Memory B cell (primary cell): ENCODE measurements around the gene SIRT7.

Experiments
- ATAC-seq: fragments of 150-1000 bp; cut with Tn5 transposase; 2 replicates; pipeline ENCODE4 v1.10.0; 2021; ENCODE audit warnings: low read depth, mild to moderate bottlenecking, moderate library complexity
- DNase-seq, 2 donors: peaks; one replicate each; pipeline ENCODE4 v3.0.0; 2022; ENCODE audit warnings: low spot score in 2 of 2
- H3K27ac Mint-ChIP-seq: one replicate; pipeline ENCODE4 v1.8.0; 2022; ENCODE audit warnings: mild to moderate bottlenecking, moderate library complexity, mixed read lengths
- H3K27me3 Mint-ChIP-seq: one replicate; pipeline ENCODE4 v1.8.0; 2022; ENCODE audit warnings: mixed read lengths
- H3K36me3 Mint-ChIP-seq: one replicate; pipeline ENCODE4 v1.8.0; 2022; ENCODE audit warnings: mild to moderate bottlenecking, mixed read lengths
- H3K4me1 Mint-ChIP-seq: one replicate; pipeline ENCODE4 v1.8.0; 2022; ENCODE audit warnings: mixed read lengths
- H3K4me3 Mint-ChIP-seq: one replicate; pipeline ENCODE4 v1.8.0; 2022; ENCODE audit warnings: mild to moderate bottlenecking, moderate library complexity, mixed read lengths
- H3K9me3 Mint-ChIP-seq: one replicate; pipeline ENCODE4 v1.8.0; 2022; ENCODE audit warnings: mixed read lengths

Gene SIRT7

DNA sequence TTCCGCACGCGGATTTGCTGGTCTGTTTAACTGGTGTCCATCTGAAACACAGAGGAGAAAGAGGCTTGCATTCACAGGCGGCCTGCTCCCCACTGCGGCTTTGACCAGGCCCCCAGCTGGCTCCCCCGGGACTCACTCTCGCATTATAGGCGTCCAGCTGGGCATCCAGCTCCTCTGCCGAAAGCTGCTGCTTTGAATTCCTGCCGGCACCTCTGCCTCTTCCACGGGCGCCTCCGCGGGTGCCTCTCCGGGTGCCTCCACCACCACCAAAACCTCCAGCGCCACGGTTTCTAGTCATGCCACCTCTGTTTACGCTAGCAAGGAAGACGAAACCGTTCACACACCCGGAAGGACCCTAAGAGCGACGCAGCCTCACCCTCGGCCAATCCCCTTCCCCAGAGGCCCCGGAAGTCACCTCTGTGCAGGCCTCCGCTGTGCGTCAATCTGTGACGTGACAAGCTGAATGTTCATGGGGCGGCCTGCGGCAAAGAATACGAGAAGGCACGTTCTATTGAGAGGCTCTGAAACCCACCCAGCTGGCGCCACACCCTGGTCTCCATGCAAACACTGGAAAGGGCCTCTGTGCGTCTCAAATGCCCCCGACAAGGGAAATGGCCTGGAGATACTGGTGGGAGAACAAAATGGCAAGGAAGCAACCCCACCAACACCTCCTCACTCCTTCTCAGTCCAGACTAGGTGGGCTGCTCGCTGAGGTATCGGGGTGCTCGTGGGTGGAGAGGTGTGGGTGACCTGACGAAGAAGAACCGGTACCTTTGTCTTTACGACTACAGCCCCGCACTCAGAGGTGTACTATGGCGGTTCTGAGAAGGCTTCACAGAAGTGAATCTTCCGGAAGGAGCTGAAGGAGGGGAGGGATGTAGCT is 29.6 kb downstream of the SIRT7 start:
- H3K4me1 Mint-ChIP-seq: peaks cover 16% of the 10 kb centered on the region
- peak overlapping the region; percentile 59 for H3K4me3 Mint-ChIP-seq
- H3K36me3 Mint-ChIP-seq: peaks cover 24% of the 10 kb centered on the region
- no peak overlapping the region for H3K27ac Mint-ChIP-seq
- ATAC-seq: no peak
- no peaks in the 10 kb centered on the region for H3K27me3 Mint-ChIP-seq
- no peak for DNase-seq
- H3K9me3 Mint-ChIP-seq: no peaks in the 10 kb centered on the region

DNA sequence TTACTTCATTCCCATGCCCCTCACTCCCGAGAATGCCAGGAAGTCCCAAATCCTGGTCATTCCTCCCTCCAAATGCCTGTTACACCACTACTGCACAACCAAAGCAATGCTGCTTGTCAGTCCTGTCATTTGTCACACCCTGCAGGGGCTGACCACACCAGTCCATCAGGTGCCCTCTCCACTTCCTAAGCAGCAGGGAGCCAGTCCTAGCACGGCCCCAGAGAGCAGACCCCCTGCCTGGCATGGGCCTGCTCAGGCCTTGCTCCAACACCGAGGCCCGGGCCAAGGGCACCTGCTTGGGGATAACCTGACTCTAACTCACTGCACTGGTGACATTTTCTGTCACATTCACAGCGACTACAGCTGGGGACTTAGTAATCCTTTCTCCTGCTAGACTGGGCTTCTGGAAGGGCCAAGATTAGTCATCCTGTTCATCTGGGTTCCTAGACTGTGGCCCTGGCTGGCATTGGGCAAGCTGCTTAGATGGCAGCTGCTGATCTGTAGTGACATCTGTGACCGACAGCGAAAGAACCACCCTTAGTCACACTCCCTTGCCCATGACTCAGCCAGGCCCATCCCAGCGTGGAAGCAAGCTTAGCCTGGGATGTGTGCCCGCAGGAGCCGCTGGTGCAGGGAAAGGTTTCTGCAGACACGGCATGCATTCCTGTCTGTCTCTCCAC is 32.0 kb downstream of the SIRT7 start:
- H3K4me1 Mint-ChIP-seq: peaks cover 13% of the 10 kb centered on the region
- DNase-seq (no peak), ATAC-seq (no peak)
- H3K27ac Mint-ChIP-seq: peak overlapping the region; percentile 41
- no peak overlapping the region for H3K4me3 Mint-ChIP-seq
- H3K36me3 Mint-ChIP-seq: peaks cover 22% of the 10 kb centered on the region
- H3K9me3 Mint-ChIP-seq: no peaks in the 10 kb centered on the region
- no peaks in the 10 kb centered on the region for H3K27me3 Mint-ChIP-seq

DNA sequence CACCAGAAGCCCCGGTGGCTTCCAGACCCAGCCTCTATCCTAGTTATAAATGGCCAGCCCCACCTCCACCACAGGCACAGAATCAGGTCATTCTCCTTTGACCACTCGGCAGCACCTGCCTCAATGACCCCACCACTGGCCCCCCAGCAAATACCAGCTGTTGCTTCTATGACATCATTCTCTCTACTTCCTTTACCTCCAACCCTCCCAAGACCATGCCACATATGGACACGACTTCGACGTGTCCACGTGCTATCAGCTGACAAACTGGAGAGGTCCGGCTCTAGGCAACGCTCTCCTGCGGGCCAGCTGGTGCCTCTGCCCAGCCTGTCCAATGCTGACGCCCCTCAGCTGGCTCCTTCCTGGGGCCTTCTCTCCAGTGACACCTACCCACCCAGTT is 32.5 kb downstream of the SIRT7 start:
- peaks cover 22% of the 10 kb centered on the region for H3K36me3 Mint-ChIP-seq
- H3K4me3 Mint-ChIP-seq: no peak overlapping the region
- H3K27ac Mint-ChIP-seq: no peak overlapping the region
- no peaks in the 10 kb centered on the region for H3K9me3 Mint-ChIP-seq
- DNase-seq: no peak
- ATAC-seq: no peak
- peaks cover 13% of the 10 kb centered on the region for H3K4me1 Mint-ChIP-seq
- no peaks in the 10 kb centered on the region for H3K27me3 Mint-ChIP-seq

- Mint-ChIP-seq H3K9me3 (no peaks in the 10 kb centered on the region), H3K27ac (no peak overlapping the region), H3K4me1 (peaks cover 13% of the 10 kb centered on the region), H3K36me3 (peaks cover 22% of the 10 kb centered on the region), H3K27me3 (no peaks in the 10 kb centered on the region), H3K4me3 (no peak overlapping the region)
- no peak for DNase-seq
- ATAC-seq: no peak
Observed at GRCh38 chr17:81884968-81885367, 33.0 kb downstream of the SIRT7 start.

DNA sequence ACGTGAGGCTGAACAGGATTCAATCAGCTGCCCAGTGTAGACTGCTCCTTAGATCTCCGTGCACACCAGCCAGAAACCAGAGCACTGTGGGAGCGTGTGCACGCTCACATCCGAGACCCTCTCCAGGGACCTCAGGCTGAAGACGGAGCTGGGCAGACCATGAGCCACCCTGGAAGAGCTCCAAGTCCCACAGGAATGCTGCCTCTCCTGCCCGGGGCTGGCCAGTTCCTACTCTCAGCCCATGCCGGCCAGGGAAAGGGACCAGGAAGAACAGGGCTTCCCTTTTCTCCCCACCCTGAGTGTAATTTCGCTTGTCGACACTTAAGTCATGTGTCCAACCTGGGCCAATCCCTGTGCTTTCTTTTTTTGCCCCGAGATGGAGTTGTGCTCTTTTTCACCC is 33.5 kb downstream of the SIRT7 start:
- no peak for DNase-seq
- Mint-ChIP-seq H3K4me3 (no peak overlapping the region), H3K27ac (no peak overlapping the region), H3K4me1 (peaks cover 13% of the 10 kb centered on the region), H3K36me3 (peaks cover 25% of the 10 kb centered on the region), H3K9me3 (no peaks in the 10 kb centered on the region), H3K27me3 (no peaks in the 10 kb centered on the region)
- no peak for ATAC-seq

GRCh38 chr17:81879121-81879520 is 38.9 kb downstream of the SIRT7 start:
- no peak overlapping the region for H3K27ac Mint-ChIP-seq
- H3K4me1 Mint-ChIP-seq: peaks cover 6% of the 10 kb centered on the region
- peaks cover 12% of the 10 kb centered on the region for H3K36me3 Mint-ChIP-seq
- no peaks in the 10 kb centered on the region for H3K9me3 Mint-ChIP-seq
- ATAC-seq: no peak
- no peaks in the 10 kb centered on the region for H3K27me3 Mint-ChIP-seq
- DNase-seq: no peak
- H3K4me3 Mint-ChIP-seq: no peak overlapping the region

- Mint-ChIP-seq H3K27ac (no peak overlapping the region), H3K4me3 (no peak overlapping the region), H3K9me3 (no peaks in the 10 kb centered on the region), H3K27me3 (no peaks in the 10 kb centered on the region), H3K4me1 (peaks cover 6% of the 10 kb centered on the region), H3K36me3 (peaks cover 11% of the 10 kb centered on the region)
- DNase-seq (no peak), ATAC-seq (no peak)
Observed at GRCh38 chr17:81878294-81878693, 39.7 kb downstream of the SIRT7 start.

- no peak for ATAC-seq
- Mint-ChIP-seq H3K36me3 (peaks cover 11% of the 10 kb centered on the region), H3K27me3 (no peaks in the 10 kb centered on the region), H3K27ac (no peak overlapping the region), H3K9me3 (no peaks in the 10 kb centered on the region), H3K4me1 (peaks cover 11% of the 10 kb centered on the region), H3K4me3 (no peak overlapping the region)
- no peak for DNase-seq
Observed at GRCh38 chr17:81877569-81877968, 40.4 kb downstream of the SIRT7 start.

- DNase-seq (peak; percentile 95 to 96), ATAC-seq (peak; percentile 32)
- H3K4me1 Mint-ChIP-seq: peaks cover 29% of the 10 kb centered on the region
- H3K27me3 Mint-ChIP-seq: no peaks in the 10 kb centered on the region
- peak overlapping the region; percentile 95 for H3K27ac Mint-ChIP-seq
- H3K4me3 Mint-ChIP-seq: peak overlapping the region; percentile 86
- H3K36me3 Mint-ChIP-seq: peaks cover 7% of the 10 kb centered on the region
- no peaks in the 10 kb centered on the region for H3K9me3 Mint-ChIP-seq
Observed at GRCh38 chr17:81871387-81872230, 46.4 kb downstream of the SIRT7 start.

DNA sequence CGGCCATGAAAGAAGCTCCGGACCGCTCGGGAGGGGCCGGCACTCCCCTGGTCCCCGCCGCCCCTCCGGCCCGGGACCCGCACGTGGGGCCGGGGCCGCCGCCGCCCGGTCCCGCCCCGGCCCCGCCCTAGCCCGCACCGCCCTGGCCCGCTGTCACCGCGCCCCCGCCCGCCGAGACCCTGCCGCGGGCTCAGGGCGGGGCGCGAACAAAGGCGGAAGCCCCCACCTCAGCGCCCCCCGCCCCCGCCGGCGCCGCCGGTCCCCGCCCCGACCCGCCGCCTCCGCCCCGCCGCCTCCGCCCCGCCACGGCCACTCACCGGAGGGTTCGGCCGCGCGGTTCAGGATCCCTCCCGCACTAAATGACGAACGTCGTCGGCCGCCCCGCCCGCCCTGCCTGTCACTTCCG is 47.0 kb downstream of the SIRT7 start, which contains the start of gene ARHGDIA:
Gene ARHGDIA, minus strand, starts transcription at position 357 of the 406 bp plus-strand sequence. CDS start 1,407 bp downstream, outside the sequence.
- Mint-ChIP-seq H3K27ac (peak within 1 kb of the TSS; percentile 95), H3K27me3 (no peaks in the 10 kb centered on the region), H3K36me3 (peaks cover 7% of the 10 kb centered on the region), H3K4me3 (peak within 1 kb of the TSS; percentile 86), H3K9me3 (no peaks in the 10 kb centered on the region), H3K4me1 (peaks cover 29% of the 10 kb centered on the region)
- DNase-seq: no peak
- peak; percentile 73 for ATAC-seq

GRCh38 chr17:81870131-81870980 is 47.6 kb downstream of the SIRT7 start:
- DNase-seq (peak; percentile 34 to 51), ATAC-seq (peak; percentile 19)
- Mint-ChIP-seq H3K9me3 (no peaks in the 10 kb centered on the region), H3K4me3 (peak overlapping the region; percentile 85), H3K4me1 (peaks cover 29% of the 10 kb centered on the region), H3K27me3 (no peaks in the 10 kb centered on the region), H3K36me3 (peaks cover 7% of the 10 kb centered on the region), H3K27ac (peak overlapping the region; percentile 91)

- Mint-ChIP-seq H3K4me3 (peak overlapping the region; percentile 85), H3K27ac (peak overlapping the region; percentile 91), H3K36me3 (peaks cover 7% of the 10 kb centered on the region), H3K27me3 (no peaks in the 10 kb centered on the region), H3K4me1 (peaks cover 29% of the 10 kb centered on the region), H3K9me3 (no peaks in the 10 kb centered on the region)
- ATAC-seq (no peak), DNase-seq (peak; percentile 48 to 67)
Observed at GRCh38 chr17:81869221-81870130, 48.5 kb downstream of the SIRT7 start.
